GM12892 (cell line): ENCODE measurements around the gene EXO5.

Source experiments
- POLR2A ChIP-seq: IDR thresholded peaks from 2 replicates; pipeline ENCODE4 v1.6.1; 2011; ENCODE audit warnings: low read depth, low read length, control low read depth
- POLR2AphosphoS5 ChIP-seq: IDR thresholded peaks from 2 replicates; pipeline ENCODE4 v1.6.1; 2011; ENCODE audit warnings: low read depth, low read length, control low read depth

GRCh38 chr1:40507973-40508372 is 594 bp upstream of the EXO5 start:
- TF ChIP-seq POLR2A (no peak), POLR2AphosphoS5 (no peak)
